B cell (primary cell): ENCODE results near the gene ERC1.

Source experiments
- EZH2 ChIP-seq: IDR thresholded peaks from 2 replicates; pipeline ENCODE4 v1.6.1; 2012; ENCODE audit warnings: borderline replicate concordance, low read depth, mild to moderate bottlenecking, moderate library complexity, low read length; ENCODE audit not compliant: insufficient read depth, poor library complexity, severe bottlenecking
- TF ChIP-seq, protein P1 (sequence below): fragments of 200-600 bp; IDR thresholded peaks from one replicate; pipeline ENCODE4 v1.8.0; 2022; ENCODE audit warnings: antibody characterized with exemption, mild to moderate bottlenecking

DNA sequence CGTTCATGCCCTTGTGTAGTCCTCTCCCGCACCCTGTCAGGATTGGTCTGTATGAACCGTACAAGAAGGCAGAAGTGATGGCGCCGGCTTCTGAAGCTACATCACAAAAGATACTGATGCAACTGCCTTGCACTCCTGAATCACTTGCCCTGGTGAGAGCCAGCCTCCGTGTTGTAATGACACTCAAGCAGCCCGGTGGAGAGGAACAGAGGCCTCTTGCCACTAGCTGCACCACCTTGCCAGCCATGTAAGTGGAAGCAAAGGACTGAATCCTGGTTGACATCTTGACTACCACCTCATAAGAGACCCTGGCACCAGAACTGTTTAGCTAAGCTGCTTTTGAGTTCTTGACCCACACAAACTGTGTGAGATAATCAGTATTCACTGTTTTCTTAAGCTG is 266.0 kb downstream of the ERC1 start:
- TF ChIP-seq, protein P1, sequence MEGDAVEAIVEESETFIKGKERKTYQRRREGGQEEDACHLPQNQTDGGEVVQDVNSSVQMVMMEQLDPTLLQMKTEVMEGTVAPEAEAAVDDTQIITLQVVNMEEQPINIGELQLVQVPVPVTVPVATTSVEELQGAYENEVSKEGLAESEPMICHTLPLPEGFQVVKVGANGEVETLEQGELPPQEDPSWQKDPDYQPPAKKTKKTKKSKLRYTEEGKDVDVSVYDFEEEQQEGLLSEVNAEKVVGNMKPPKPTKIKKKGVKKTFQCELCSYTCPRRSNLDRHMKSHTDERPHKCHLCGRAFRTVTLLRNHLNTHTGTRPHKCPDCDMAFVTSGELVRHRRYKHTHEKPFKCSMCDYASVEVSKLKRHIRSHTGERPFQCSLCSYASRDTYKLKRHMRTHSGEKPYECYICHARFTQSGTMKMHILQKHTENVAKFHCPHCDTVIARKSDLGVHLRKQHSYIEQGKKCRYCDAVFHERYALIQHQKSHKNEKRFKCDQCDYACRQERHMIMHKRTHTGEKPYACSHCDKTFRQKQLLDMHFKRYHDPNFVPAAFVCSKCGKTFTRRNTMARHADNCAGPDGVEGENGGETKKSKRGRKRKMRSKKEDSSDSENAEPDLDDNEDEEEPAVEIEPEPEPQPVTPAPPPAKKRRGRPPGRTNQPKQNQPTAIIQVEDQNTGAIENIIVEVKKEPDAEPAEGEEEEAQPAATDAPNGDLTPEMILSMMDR = no peak
- no peak for TF ChIP-seq EZH2
